Ascending aorta (tissue), 2 donors: ENCODE results near the gene KIF26B. TPM values are rescaled to one million over a fixed set of nuclear protein-coding genes. Genes with fewer than 3 reads are reported as not detected.

ENCODE experiments used
- DNase-seq, 2 donors: peaks; one replicate each; pipeline ENCODE4 v3.0.0-alpha.2; 2019; ENCODE audit warnings: low spot score in 2 of 2
- H3K27ac ChIP-seq, 2 donors: fragments of 200-600 bp; sonication (generic); one replicate each; pipeline ENCODE4 v1.5.1; 2016 to 2017; ENCODE audit warnings: mild to moderate bottlenecking in 1 of 2
- H3K27me3 ChIP-seq: fragments of 200-600 bp; sonication (generic); one replicate; pipeline ENCODE4 v1.5.1; 2017
- H3K36me3 ChIP-seq, 2 donors: fragments of 200-600 bp; sonication (generic); one replicate each; pipeline ENCODE4 v1.5.1; 2016
- H3K4me1 ChIP-seq, 2 donors: fragments of 200-600 bp; sonication (generic); one replicate each; pipeline ENCODE4 v1.5.1; 2016 to 2017; ENCODE audit warnings: mild to moderate bottlenecking in 1 of 2
- H3K4me3 ChIP-seq, 2 donors: fragments of 200-600 bp; sonication (generic); one replicate each; pipeline ENCODE4 v1.5.1; 2016 to 2017; ENCODE audit warnings: mild to moderate bottlenecking in 1 of 2
- H3K9me3 ChIP-seq, 2 donors: fragments of 200-600 bp; sonication (generic); one replicate each; pipeline ENCODE4 v1.5.1; 2016
- intact Hi-C: fragments of 100-400 bp; cut with DNase I; formaldehyde crosslinking; loops from one replicate; pipeline ENCODE4 v1.15.1; 2023
- total RNA-seq: library from RNA; depleted of rRNA; stranded (reverse); fragments of >200 nt; gene quantifications from one replicate; pipeline ENCODE4 v1.1.0, GENCODE V29; 2016
- TF ChIP-seq, protein P1 (sequence below), 3 experiments: fragments of 200-600 bp in 2 of 3; fragments of 450-650 bp in 1 of 3; sonication (generic) in 2 of 3; IDR thresholded peaks; one replicate each; pipeline ENCODE4 v1.5.1; 2016 to 2019; ENCODE audit warnings: antibody characterized with exemption in 3 of 3, mild to moderate bottlenecking in 1 of 3, moderate library complexity in 1 of 3

The KIF26B gene
- total RNA-seq, 1 donor from 2014 or later: not detected

GRCh38 chr1:245526141-245526540 lies 371.4 kb downstream of the KIF26B start:
- no peak for DNase-seq
- no peaks in the 10 kb centered on the region for H3K36me3 ChIP-seq
- no peaks in the 10 kb centered on the region for H3K4me1 ChIP-seq
- no peak overlapping the region for H3K27ac ChIP-seq
- no peak overlapping the region for H3K4me3 ChIP-seq
- TF ChIP-seq, protein P1, sequence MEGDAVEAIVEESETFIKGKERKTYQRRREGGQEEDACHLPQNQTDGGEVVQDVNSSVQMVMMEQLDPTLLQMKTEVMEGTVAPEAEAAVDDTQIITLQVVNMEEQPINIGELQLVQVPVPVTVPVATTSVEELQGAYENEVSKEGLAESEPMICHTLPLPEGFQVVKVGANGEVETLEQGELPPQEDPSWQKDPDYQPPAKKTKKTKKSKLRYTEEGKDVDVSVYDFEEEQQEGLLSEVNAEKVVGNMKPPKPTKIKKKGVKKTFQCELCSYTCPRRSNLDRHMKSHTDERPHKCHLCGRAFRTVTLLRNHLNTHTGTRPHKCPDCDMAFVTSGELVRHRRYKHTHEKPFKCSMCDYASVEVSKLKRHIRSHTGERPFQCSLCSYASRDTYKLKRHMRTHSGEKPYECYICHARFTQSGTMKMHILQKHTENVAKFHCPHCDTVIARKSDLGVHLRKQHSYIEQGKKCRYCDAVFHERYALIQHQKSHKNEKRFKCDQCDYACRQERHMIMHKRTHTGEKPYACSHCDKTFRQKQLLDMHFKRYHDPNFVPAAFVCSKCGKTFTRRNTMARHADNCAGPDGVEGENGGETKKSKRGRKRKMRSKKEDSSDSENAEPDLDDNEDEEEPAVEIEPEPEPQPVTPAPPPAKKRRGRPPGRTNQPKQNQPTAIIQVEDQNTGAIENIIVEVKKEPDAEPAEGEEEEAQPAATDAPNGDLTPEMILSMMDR (IDR thresholded peaks at IDR 0.05): no peak
- intact Hi-C loops: no loop called here
- no peaks in the 10 kb centered on the region for H3K27me3 ChIP-seq
- no peaks in the 10 kb centered on the region for H3K9me3 ChIP-seq

DNA sequence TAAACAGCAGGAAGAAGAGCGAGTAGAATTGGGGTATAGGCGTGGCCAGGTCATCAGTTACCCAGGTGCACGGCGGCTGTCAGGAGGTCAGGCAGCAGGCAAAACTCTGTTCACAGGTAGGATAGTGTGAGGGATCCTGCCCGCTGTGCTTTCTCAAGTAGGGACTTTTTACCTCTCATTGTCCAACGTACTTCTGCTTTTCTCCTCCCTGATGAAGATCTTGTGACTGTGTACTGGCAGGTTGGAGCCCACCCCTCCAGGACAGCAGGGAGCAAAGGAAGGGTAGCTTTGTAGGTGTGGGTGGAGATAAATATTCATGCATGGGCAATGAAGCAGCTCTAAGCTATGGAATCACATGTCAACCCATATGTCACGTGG lies 373.5 kb downstream of the KIF26B start:
- intact Hi-C loops: no loop called here
- no peaks in the 10 kb centered on the region for H3K4me1 ChIP-seq
- no peaks in the 10 kb centered on the region for H3K9me3 ChIP-seq
- no peaks in the 10 kb centered on the region for H3K27me3 ChIP-seq
- H3K27ac ChIP-seq: no peak overlapping the region
- no peak overlapping the region for H3K4me3 ChIP-seq
- H3K36me3 ChIP-seq: no peaks in the 10 kb centered on the region
- DNase-seq: no peak
- TF ChIP-seq, protein P1 (IDR thresholded peaks at IDR 0.05): no peak

DNA sequence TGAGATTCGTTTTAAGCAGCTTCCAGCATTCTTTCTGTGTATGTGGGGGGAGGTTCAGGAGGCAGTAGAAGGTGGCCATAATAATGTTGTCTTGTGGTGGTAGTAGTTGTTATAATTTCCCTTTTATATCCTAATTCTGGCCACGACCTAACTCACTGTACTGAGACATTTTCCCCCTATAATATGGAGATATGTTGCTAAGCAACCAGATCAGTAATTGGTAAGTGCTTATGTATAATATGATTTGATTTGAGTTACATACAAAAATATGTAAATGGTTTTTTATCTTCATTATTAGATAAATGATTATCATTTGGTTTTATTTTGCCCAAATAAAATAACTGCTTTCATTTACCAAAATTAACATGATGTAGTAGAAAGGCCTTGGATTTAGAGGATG lies 376.2 kb downstream of the KIF26B start:
- no peak overlapping the region for H3K27ac ChIP-seq
- intact Hi-C loops: no loop called here
- H3K4me3 ChIP-seq: no peak overlapping the region
- no peak for DNase-seq
- H3K36me3 ChIP-seq: no peaks in the 10 kb centered on the region
- H3K4me1 ChIP-seq: no peaks in the 10 kb centered on the region
- H3K27me3 ChIP-seq: no peaks in the 10 kb centered on the region
- TF ChIP-seq, protein P1 (IDR thresholded peaks at IDR 0.05): no peak
- no peaks in the 10 kb centered on the region for H3K9me3 ChIP-seq

- DNase-seq: no peak
- H3K9me3 ChIP-seq: no peaks in the 10 kb centered on the region
- no peaks in the 10 kb centered on the region for H3K4me1 ChIP-seq
- H3K27me3 ChIP-seq: no peaks in the 10 kb centered on the region
- H3K4me3 ChIP-seq: no peak overlapping the region
- intact Hi-C loops: no loop called here
- no peak overlapping the region for H3K27ac ChIP-seq
- H3K36me3 ChIP-seq: no peaks in the 10 kb centered on the region
- TF ChIP-seq, protein P1 (IDR thresholded peaks at IDR 0.05): no peak
Measured at GRCh38 chr1:245537992-245538391, 383.2 kb downstream of the KIF26B start.

GRCh38 chr1:245538671-245539070 lies 383.9 kb downstream of the KIF26B start:
- no peak overlapping the region for H3K27ac ChIP-seq
- TF ChIP-seq, protein P1 (IDR thresholded peaks at IDR 0.05): no peak
- DNase-seq: no peak

DNA sequence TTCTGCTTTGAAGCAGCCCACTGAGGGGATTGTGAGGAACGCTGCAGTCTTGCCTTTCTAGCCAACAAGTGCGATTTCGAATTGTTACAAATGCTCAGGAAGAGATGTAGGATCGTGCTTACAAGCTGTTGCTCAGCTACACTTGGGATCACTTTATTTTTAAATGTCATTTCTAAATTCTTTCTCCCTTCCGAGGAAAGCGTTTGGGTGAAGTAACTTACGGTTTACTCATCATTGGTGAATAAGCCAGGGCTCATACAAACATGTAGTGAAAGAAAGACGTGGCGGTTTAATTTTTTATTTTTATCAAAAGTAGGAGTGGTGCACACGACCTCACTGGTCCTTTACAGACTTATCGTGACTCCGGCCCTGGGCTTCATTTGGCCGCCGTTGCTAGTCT lies 386.6 kb downstream of the KIF26B start:
- DNase-seq: no peak
- no peaks in the 10 kb centered on the region for H3K36me3 ChIP-seq
- no peaks in the 10 kb centered on the region for H3K4me1 ChIP-seq
- no peaks in the 10 kb centered on the region for H3K9me3 ChIP-seq
- no peaks in the 10 kb centered on the region for H3K27me3 ChIP-seq
- no peak overlapping the region for H3K4me3 ChIP-seq
- intact Hi-C loops: no loop called here
- TF ChIP-seq, protein P1 (IDR thresholded peaks at IDR 0.05): no peak
- no peak overlapping the region for H3K27ac ChIP-seq

More at GRCh38 chr1:245538671-245539070, 383.9 kb downstream of the KIF26B start:
- intact Hi-C loops: no loop called here
- Histone ChIP-seq H3K36me3 (no peaks in the 10 kb centered on the region), H3K4me3 (no peak overlapping the region), H3K27me3 (no peaks in the 10 kb centered on the region), H3K4me1 (no peaks in the 10 kb centered on the region), H3K9me3 (no peaks in the 10 kb centered on the region)
